HG03565 (cell line): Measurements from ENCODE around the gene DGLUCY.
"Not testable (repeated sequence)": the region's sequence is repeated elsewhere in the genome, so short reads cannot be mapped to it uniquely, and the experiment has no call there.

ENCODE experiments used
- ATAC-seq: cut with Tn5 transposase; IDR thresholded peaks from one replicate; pipeline ENCODE4 v1.9.1; 2021; ENCODE audit warnings: mild to moderate bottlenecking, moderate library complexity; ENCODE audit not compliant: unreplicated experiment

DGLUCY gene

GRCh38 chr14:91113829-91114078, at the start of gene DGLUCY:
Gene DGLUCY, plus strand, starts transcription at chr14:91114073. Its CDS starts 46,222 bp downstream, at chr14:91160295.
- peak; percentile 48 for ATAC-seq

- no peak for ATAC-seq
Observed at GRCh38 chr14:91065266-91065665, 48.6 kb upstream of the DGLUCY start.

- ATAC-seq: no peak
Observed at GRCh38 chr14:91067186-91067585, 46.7 kb upstream of the DGLUCY start.

GRCh38 chr14:91068642-91069041, 45.2 kb upstream of the DGLUCY start:
- no peak for ATAC-seq

- no peak for ATAC-seq
Observed at GRCh38 chr14:91070572-91070971, 43.3 kb upstream of the DGLUCY start.

- no peak for ATAC-seq
Observed at GRCh38 chr14:91075553-91075952, 38.3 kb upstream of the DGLUCY start.

- peak; percentile 81 for ATAC-seq
Observed at GRCh38 chr14:91078095-91078737, 35.7 kb upstream of the DGLUCY start.

GRCh38 chr14:91080071-91080470, 33.8 kb upstream of the DGLUCY start:
- ATAC-seq: no peak

- no peak for ATAC-seq
Observed at GRCh38 chr14:91082282-91082681, 31.6 kb upstream of the DGLUCY start.

GRCh38 chr14:91084516-91084915, 29.4 kb upstream of the DGLUCY start:
- ATAC-seq: no peak

- not testable (repeated sequence) for ATAC-seq
Observed at GRCh38 chr14:91087470-91087869, 26.4 kb upstream of the DGLUCY start.

GRCh38 chr14:91088585-91089235, 25.2 kb upstream of the DGLUCY start:
- ATAC-seq: no peak

- ATAC-seq: no peak
Observed at GRCh38 chr14:91089958-91090535, 23.8 kb upstream of the DGLUCY start.

- ATAC-seq: no peak
Observed at GRCh38 chr14:91090743-91091142, 23.1 kb upstream of the DGLUCY start.

- no peak for ATAC-seq
Observed at GRCh38 chr14:91092073-91092472, 21.8 kb upstream of the DGLUCY start.

- ATAC-seq: not testable (repeated sequence)
Observed at GRCh38 chr14:91093743-91094472, 20.0 kb upstream of the DGLUCY start.

GRCh38 chr14:91094772-91095171, 19.1 kb upstream of the DGLUCY start:
- ATAC-seq: no peak

GRCh38 chr14:91095178-91095577, 18.7 kb upstream of the DGLUCY start:
- ATAC-seq: no peak

GRCh38 chr14:91097657-91098056, 16.2 kb upstream of the DGLUCY start:
- not testable (repeated sequence) for ATAC-seq

- ATAC-seq: no peak
Observed at GRCh38 chr14:91098591-91098990, 15.3 kb upstream of the DGLUCY start.

GRCh38 chr14:91100102-91100501, 13.8 kb upstream of the DGLUCY start:
- ATAC-seq: no peak

- ATAC-seq: no peak
Observed at GRCh38 chr14:91103116-91103515, 10.8 kb upstream of the DGLUCY start.
